GM12878 (cell line): Measurements from ENCODE around the gene FNDC3A. TPM values are rescaled to one million over a fixed set of nuclear protein-coding genes. Genes with fewer than 3 reads are reported as not detected.

Experiments
- ATAC-seq: fragments of 200-7000 bp; cut with Tn5 transposase; 3 replicates; pipeline ENCODE4 v1.9.1; 2020; ENCODE audit warnings: mild to moderate bottlenecking, moderate library complexity
- BruUV-seq: library from RNA; stranded (reverse); fragments of 400-500 nt; replicated peaks from 2 replicates; lab custom pipeline; 2021; lab: Mats Ljungman, UMichigan
- CTCF ChIA-PET: fragments of 300-600 bp; sonication (Branson Sonifier 250); formaldehyde crosslinking; extraction: SDS; loops from one replicate; lab custom pipeline; 2021; ENCODE audit warnings: inconsistent platforms; lab: Yijun Ruan, JAX
- POLR2A ChIA-PET: fragments of 350-600 bp; formaldehyde crosslinking; extraction: SDS; loops from one replicate; lab custom pipeline; 2021; ENCODE audit warnings: inconsistent platforms; lab: Charles Lee
- RAD21 ChIA-PET: fragments of 300-600 bp; sonication (Branson Sonifier 250); formaldehyde crosslinking; loops from one replicate; lab custom pipeline; 2023; ENCODE audit warnings: antibody characterized with exemption; ENCODE audit not compliant: unreplicated experiment; lab: Charles Lee
- SMC1A ChIA-PET: fragments of 300-600 bp; sonication (Branson Sonifier 250); formaldehyde crosslinking; loops from one replicate; lab custom pipeline; 2023; ENCODE audit not compliant: unreplicated experiment, uncharacterized antibody; lab: Charles Lee
- DNase-seq: peaks from one replicate; pipeline ENCODE4 v3.0.0-alpha.2; 2011; ENCODE audit warnings: low read depth, low spot score
- FAIRE-seq: peaks from 3 replicates; lab custom pipeline; 2011; peaks lifted over from hg19 to GRCh38; lab: Jason Lieb, UNC
- H2AFZ ChIP-seq: 2 replicates; pipeline ENCODE4 v1.6.0; 2011; ENCODE audit warnings: low read depth, low read length, control low read depth; ENCODE audit not compliant: control insufficient read depth
- H3K27ac ChIP-seq: 2 replicates; pipeline ENCODE4 v1.5.1; 2011; ENCODE audit warnings: control low read depth; ENCODE audit not compliant: control insufficient read depth, insufficient read depth
- H3K27me3 ChIP-seq, 2 experiments: replicated peaks in 1 of 2; 2 replicates each; pipeline versions ENCODE4 v1.6.0 to v1.6.1; 2011; ENCODE audit warnings: low read length in 1 of 2; ENCODE audit not compliant: control insufficient read depth in 2 of 2, insufficient read depth in 2 of 2
- H3K36me3 ChIP-seq, 2 experiments: 2 replicates each; pipeline ENCODE4 v1.5.1; 2011; ENCODE audit warnings: low read length in 1 of 2; ENCODE audit not compliant: control insufficient read depth in 2 of 2, insufficient read depth in 2 of 2
- H3K4me1 ChIP-seq: 2 replicates; pipeline ENCODE4 v1.6.1; 2011; ENCODE audit warnings: mild to moderate bottlenecking, low read length, moderate library complexity, mixed read lengths; ENCODE audit not compliant: control insufficient read depth, insufficient read depth
- H3K4me2 ChIP-seq: 2 replicates; pipeline ENCODE4 v1.6.0; 2011; ENCODE audit warnings: control low read depth; ENCODE audit not compliant: control insufficient read depth, insufficient read depth
- H3K4me3 ChIP-seq: fragments of 200-600 bp; sonication (generic); 2 replicates; pipeline ENCODE4 v1.5.1; 2016
- H3K79me2 ChIP-seq: 2 replicates; pipeline ENCODE4 v1.6.0; 2011; ENCODE audit warnings: low read length; ENCODE audit not compliant: control insufficient read depth, insufficient read depth
- H3K9ac ChIP-seq: 2 replicates; pipeline ENCODE4 v1.8.0; 2011; ENCODE audit warnings: low read length, control low read depth, mixed read lengths; ENCODE audit not compliant: control insufficient read depth, insufficient read depth
- H3K9me3 ChIP-seq: replicated peaks from 3 replicates; pipeline ENCODE4 v1.5.1; 2011; ENCODE audit warnings: mild to moderate bottlenecking, low read length; ENCODE audit not compliant: control insufficient read depth, insufficient read depth
- H4K20me1 ChIP-seq: 2 replicates; pipeline ENCODE4 v1.6.0; 2011; ENCODE audit not compliant: control insufficient read depth, insufficient read depth
- EED ChIP-seq: sonication (generic); IDR thresholded peaks from 2 replicates; pipeline ENCODE4 v1.6.1; 2016; ENCODE audit warnings: antibody characterized with exemption, low read depth
- HDGF ChIP-seq: fragments of 450-650 bp; IDR thresholded peaks from 2 replicates; pipeline ENCODE4 v1.6.1; 2016; ENCODE audit warnings: antibody characterized with exemption
- NBN ChIP-seq: fragments of 450-650 bp; IDR thresholded peaks from 2 replicates; pipeline ENCODE4 v1.6.1; 2016
- ZNF622 ChIP-seq: fragments of 450-650 bp; IDR thresholded peaks from 2 replicates; pipeline ENCODE4 v1.6.1; 2017; ENCODE audit warnings: mild to moderate bottlenecking, inconsistent platforms
- WGBS: methylation state at CpG from one replicate; pipeline ENCODE4 v1.1.6; 2016; ENCODE audit warnings: low lambda C conversion rate; ENCODE audit not compliant: insufficient replicate concordance, insufficient coverage; ENCODE audit errors: missing lambda C conversion rate; 5-methylcytosine and 5-hydroxymethylcytosine counted together
- in situ Hi-C: fragments of 300-500 bp; cut with MboI; formaldehyde crosslinking; loops from 9 replicates; pipeline ENCODE4 v1.14.3; 2018; ENCODE audit warnings: mixed read lengths
- intact Hi-C: fragments of 100-400 bp; cut with micrococcal nuclease; formaldehyde crosslinking; loops from one replicate; pipeline ENCODE4 v1.14.2; 2022; ENCODE audit not compliant: unreplicated experiment
- polyA plus RNA-seq, 11 experiments: library from polyadenylated mRNA; depleted of rRNA in 4 of 11; unstranded in 6 of 11; stranded (reverse) in 5 of 11; fragments of >200 nt; fragmentation: Nextera tagmentation in 4 of 11; fragmentation: Illumina TruSeq in 1 of 11; extraction: Ambion mirVana in 4 of 11; extraction: Trizol in 1 of 11; gene quantifications; 1 replicate in 1 of 11; 2 replicates in 10 of 11; pipeline versions ENCODE4 v1.2.1 to v1.2.3, GENCODE V29; 2011 to 2016; ENCODE audit warnings: inconsistent platforms in 2 of 11, missing spikeins in 2 of 11, low read depth in 1 of 11
- total RNA-seq, 4 experiments: library from RNA; depleted of rRNA in 3 of 4; stranded (reverse); fragments of >200 nt in 3 of 4; fragmentation: Illumina TruSeq in 1 of 4; extraction: Trizol in 1 of 4; gene quantifications; 2 replicates each; pipeline versions ENCODE4 v1.2.1 to v1.2.3, GENCODE V29; 2013 to 2021

The FNDC3A gene
- total and polyA plus RNA-seq, 10 of the 15 experiments (the other 5 are each of a cell fraction or from before 2014, with no cell fraction given) = 6.3 to 46.4 (median 22.8) TPM

DNA sequence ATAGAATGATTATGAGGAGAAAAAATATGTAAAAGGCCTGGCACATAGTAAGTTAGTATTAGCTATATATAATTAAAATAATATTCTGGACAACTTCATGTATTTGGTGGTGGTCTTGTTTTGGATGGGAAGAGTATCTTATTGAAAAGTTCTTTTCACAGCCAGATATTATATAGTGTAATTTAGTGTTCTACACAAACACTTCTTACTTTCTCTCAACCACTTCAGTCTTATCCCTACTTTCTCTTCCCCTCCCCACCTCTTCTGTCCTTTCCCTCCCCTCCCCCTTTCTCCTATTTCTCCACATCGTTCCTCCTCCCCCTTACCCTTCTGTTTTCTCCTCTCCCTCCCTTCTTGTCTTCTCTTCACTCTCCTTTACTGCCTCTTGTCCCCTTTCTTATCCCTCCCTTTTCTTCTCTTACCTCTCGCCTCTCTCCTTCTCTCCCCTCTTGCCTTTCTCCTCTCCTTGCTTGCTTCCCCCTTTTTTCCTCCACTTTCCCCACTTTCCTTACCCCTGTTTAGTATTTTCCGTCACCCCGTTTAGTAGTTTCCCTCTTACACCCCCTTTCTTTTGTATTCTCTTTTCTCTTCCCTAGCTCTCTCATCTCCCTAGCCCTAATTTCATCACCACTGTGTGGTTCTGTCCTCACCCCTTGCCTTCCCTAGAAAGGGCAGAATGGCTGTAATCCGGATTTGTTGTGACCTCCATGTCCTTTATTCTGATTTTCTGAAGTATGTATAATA, 137.2 kb downstream of the FNDC3A start:
- DNase-seq (no peak), ATAC-seq (peak; percentile 16), FAIRE-seq (no peak)
- Histone ChIP-seq H3K27ac (no peak overlapping the region), H3K4me2 (peak overlapping the region; percentile 46), H3K4me1 (no peaks in the 10 kb centered on the region), H3K9me3 (no peaks in the 10 kb centered on the region), H3K79me2 (peaks cover 41% of the 10 kb centered on the region), H4K20me1 (no peaks in the 10 kb centered on the region), H3K27me3 (no peaks in the 10 kb centered on the region), H3K4me3 (no peak overlapping the region; the same call in 1 of the 2 replicates), H3K36me3 (peaks cover 0 to 9% of the 10 kb centered on the region in 2 experiments; a peak in 1 of 4 replicates), H2AFZ (no peak overlapping the region), H3K9ac (no peak overlapping the region; the same call in 1 of the 2 replicates)
- no peak for TF ChIP-seq ZNF622
- TF ChIP-seq NBN = 0 out of 2 replicates have a peak, but pooled peaks have one; percentile 31
- TF ChIP-seq HDGF = peak; percentile 54; the same call in 1 of the 2 replicates
- TF ChIP-seq EED = no peak
- ChIA-PET POLR2A (interaction anchor here (0.6 to 0.9 kb wide), 2 partner anchors 12 to 132 kb away, joined by 3 to 4 read pairs; no protein-coding TSS in a partner anchor), CTCF (interaction anchor here (0.6 to 1.7 kb wide), 6 partner anchors 9 to 129 kb away, joined by 3 to 5 read pairs (median 3); no protein-coding TSS in a partner anchor), SMC1A (interaction anchor here (1.0 to 4.7 kb wide), 7 partner anchors 13 to 133 kb away, joined by 3 to 30 read pairs (median 3); no protein-coding TSS in a partner anchor), RAD21 (interaction anchor here (0.7 to 1.1 kb wide), 3 partner anchors 11 to 13 kb away, joined by 3 to 5 read pairs (median 3); no protein-coding TSS in a partner anchor)
- in situ Hi-C loops = no loop called here
- intact Hi-C loops = loop anchor here (5.0 kb wide), 1 partner anchor 136 kb away; the partner anchor contains the start of gene FNDC3A
- WGBS = 75% methylated on average over 4 of the region's 5 CpGs
- no TSS peak for BruUV-seq
